ENCODE measurements around the gene TECPR1. TPM values are rescaled to one million over a fixed set of nuclear protein-coding genes. Genes with fewer than 3 reads are reported as not detected.

TECPR1 gene
- total and polyA plus RNA-seq, 2 of the 8 experiments (the other 6 are each of a cell fraction or from before 2014, with no cell fraction given), result 1.3 to 11.1 TPM

GRCh38 chr7:98186452-98187137 lies 65.4 kb downstream of the TECPR1 start (continued):
- TF ChIP-seq, protein P1, sequence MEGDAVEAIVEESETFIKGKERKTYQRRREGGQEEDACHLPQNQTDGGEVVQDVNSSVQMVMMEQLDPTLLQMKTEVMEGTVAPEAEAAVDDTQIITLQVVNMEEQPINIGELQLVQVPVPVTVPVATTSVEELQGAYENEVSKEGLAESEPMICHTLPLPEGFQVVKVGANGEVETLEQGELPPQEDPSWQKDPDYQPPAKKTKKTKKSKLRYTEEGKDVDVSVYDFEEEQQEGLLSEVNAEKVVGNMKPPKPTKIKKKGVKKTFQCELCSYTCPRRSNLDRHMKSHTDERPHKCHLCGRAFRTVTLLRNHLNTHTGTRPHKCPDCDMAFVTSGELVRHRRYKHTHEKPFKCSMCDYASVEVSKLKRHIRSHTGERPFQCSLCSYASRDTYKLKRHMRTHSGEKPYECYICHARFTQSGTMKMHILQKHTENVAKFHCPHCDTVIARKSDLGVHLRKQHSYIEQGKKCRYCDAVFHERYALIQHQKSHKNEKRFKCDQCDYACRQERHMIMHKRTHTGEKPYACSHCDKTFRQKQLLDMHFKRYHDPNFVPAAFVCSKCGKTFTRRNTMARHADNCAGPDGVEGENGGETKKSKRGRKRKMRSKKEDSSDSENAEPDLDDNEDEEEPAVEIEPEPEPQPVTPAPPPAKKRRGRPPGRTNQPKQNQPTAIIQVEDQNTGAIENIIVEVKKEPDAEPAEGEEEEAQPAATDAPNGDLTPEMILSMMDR (IDR thresholded peaks at IDR 0.05; ENCODE audit: control extremely low read depth in 1 of 3, insufficient read depth in 1 of 3, low read depth in 1 of 3, low read length in 3 of 3), result no peak
- TF ChIP-seq KDM4A (IDR thresholded peaks at IDR 0.05; ENCODE audit: low read depth, low read length, severe bottlenecking) (no peak), RNF2 (IDR thresholded peaks at IDR 0.05; ENCODE audit: borderline replicate concordance, low read depth, low read length, missing control alignments, poor library complexity, severe bottlenecking) (no peak)
